ENCODE measurements around the gene DNAJA4.

Gene DNAJA4

DNA sequence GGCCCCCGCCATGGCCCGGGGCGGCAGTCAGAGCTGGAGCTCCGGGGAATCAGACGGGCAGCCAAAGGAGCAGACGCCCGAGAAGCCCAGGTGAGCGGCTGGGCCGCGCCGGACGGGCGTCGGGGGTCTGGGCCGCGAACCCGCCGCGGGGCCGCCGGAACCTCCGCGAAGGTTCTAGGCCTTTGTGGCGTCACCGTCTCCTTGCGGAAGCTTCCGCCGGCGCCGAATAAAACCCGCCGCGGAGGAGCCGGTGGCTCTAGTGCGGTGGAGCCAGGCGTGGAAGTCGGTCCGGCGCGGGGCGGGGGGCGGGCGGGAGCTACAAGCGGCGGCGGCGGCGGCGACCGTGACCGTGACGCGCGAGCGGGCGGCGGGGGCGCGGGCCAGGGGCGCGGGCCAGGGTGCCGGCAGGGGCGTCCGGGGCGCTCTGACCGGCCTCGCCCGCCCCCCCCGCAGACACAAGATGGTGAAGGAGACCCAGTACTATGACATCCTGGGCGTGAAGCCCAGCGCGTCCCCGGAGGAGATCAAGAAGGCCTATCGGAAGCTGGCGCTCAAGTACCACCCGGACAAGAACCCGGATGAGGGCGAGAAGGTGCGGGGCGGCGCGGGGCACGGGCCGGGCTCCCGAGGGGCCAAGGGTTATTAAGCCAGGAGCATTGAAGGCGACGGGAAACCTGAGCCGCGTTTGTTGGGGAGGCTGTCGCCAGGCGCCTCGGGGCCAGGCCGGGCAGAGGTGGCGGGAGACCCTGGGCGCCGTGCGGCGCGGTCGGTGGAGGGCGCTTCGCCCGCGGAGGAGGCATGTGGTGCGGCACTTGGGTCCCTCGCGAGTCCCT lies at the start of gene DNAJA4:
Gene DNAJA4, plus strand, starts transcription at position 259 of the 833 bp plus-strand sequence. Its CDS starts 202 bp downstream, at position 461.
- DNase-seq: peak in 1 of 2 experiments; percentile 25

DNA sequence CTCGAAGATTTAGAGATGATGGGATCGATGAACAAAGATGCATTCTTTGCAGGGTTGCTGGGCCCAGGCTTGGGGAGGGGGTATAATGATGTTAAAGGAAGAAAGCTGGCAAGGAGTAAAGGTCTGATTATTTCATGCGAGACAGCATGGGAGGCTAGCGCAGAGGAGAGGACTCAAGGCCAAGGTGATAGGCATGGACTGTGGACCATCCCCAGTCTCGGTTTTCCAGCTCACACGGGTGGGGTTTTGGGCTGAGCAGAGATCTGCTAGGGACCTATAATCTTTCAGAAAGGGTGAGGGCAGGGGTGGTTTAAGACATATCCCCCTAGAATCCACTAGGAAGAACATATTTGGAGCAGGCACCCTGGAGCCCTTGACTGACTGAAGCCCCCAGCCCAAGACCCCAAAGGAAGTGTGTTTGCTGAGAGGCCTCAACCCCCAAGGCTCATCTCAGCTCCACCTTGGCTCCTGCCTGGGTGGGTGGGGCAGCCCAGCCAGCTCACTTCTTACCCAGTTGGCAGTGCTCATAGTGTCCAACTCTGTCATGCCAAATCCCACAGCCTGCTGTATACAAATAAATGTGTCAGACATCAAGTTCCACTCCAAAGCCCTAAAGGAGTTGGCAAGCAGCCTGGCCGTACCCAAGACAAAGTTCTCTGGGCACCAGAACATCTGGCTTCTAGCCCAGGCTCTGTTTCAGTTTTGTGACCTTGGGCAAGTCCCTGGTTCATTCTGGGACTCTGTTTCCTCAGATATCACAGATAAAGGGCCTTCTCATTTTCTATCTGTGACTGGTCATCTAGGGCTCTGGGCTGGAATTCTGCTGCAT lies 47.9 kb upstream of the DNAJA4 start:
- no peak for DNase-seq

DNA sequence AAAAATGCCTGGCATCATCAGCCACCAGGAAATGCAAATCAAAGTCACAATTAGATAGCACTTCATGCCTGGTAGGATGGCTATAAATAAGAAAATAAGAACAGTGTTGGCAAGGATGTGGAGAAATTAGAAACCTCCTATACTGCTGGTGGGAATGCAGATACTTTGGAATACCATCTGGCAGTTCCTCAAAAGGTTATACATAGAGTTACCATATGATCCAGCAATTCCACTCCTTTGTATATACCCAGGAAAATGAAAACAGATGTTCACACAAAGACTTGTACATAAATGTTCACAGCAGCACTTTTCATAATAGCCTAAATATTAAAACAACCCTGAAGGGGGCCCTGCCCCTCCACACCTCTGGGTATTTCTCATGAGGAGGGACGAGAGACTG lies 43.6 kb upstream of the DNAJA4 start:
- DNase-seq: no peak

DNA sequence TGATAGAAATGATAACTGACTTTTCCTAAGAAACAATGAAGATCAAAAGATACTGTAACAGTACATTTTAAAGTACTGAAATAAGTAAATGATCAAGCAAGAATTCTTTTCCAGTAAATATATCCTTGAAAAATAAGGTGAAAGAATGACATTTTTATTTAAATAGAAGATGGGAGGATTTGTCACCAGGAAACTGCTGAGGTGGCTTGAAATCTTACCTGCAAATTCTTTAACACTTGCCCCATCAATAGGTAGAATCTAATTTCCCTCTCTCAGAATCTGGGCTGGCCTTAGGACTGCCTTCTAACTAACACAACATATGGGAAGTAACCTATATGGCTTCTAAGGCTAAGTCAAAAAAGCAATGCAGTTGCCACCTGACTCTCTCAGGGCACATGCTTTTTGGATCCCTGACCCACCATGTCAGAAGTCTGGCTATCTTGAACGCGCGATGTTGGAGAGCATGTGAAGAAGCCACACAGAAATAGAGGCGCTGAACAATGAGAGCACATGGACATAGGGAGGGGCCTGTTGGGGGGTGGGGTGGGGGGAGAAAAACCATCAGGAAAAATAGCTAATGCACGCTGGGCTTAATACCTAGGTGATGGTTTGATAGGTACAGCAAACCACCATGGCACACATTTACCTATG lies 41.5 kb upstream of the DNAJA4 start:
- no peak for DNase-seq

DNA sequence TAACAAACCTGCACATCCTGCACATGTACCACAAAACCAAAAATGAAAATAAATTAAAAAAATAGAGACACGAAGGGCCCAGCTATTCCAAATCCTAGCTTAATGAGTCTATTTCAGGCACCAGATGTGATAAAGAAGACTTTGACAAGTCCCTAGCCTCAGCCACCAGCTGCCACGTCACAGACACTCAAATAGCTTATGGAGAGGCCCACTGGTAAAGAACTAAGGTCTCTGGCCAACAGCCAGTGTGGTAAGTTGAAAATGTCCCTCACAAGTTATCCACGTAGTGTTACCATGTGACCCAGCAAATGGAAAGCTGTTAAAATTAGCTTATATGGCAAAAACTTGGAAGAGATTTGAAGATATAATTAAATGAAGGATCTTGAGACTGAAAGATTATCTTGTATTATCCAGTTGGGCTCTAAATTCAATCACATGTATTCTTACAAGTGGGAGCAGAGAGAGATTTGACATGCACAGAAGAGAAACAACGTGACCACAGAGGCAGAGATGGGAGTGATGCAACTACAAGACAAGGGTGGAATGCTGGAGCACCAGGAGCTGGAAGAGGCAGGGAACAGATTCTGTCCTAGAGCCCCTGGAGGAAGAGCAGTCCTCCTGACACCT lies 40.9 kb upstream of the DNAJA4 start:
- DNase-seq: no peak

DNA sequence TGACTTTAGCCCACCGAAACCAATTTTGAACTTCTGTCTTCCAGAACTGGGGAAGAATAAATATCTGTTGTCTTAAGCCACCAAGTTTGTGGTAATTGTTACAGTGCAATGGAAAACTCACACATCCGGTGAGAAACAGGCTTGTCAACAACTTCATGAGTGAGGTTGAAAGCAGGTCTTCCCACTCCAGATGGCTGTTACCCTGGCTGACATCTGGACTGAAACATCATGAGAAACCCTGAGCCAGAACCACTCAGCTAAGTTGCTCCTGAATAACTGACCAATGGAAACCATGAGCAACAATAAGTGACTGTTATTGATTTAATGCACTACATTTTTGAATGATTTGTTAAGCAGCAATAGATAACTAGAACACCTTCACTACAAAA lies 40.3 kb upstream of the DNAJA4 start:
- DNase-seq: no peak

DNA sequence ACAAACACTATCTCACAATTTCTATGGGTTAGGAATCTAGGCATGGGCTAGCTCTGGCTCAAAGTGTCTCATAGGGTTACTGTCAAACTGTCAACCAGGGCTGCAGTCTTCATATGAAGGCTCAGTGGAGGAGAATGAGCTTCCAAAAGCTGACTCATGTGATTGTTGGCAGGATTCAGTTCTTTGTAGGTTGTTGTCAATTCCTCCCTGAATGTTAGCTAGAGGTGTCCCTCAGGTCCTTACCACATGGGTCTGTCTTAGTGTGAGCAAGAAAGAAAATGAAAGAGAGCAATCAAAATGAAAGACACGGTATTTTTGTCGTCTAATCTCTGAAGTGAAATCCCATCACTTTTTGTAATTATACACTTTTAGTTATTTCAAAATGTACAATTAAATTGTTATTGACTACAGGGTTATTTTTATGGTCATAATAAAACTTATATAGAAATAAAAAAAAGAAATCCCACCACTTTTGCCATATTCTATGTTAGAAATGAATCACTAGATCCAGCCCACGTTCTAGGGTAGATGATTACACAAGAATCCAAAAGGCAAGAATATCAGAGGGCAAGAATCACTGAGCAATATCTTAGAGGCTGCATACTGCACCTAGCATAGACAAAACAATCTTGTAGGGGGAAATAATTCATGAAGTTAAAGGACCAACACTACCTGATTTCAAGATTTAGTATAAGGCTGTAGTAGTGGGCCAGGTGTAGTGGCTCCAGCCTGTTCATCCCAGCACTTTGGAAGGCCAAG lies 38.4 kb upstream of the DNAJA4 start:
- no peak for DNase-seq

DNA sequence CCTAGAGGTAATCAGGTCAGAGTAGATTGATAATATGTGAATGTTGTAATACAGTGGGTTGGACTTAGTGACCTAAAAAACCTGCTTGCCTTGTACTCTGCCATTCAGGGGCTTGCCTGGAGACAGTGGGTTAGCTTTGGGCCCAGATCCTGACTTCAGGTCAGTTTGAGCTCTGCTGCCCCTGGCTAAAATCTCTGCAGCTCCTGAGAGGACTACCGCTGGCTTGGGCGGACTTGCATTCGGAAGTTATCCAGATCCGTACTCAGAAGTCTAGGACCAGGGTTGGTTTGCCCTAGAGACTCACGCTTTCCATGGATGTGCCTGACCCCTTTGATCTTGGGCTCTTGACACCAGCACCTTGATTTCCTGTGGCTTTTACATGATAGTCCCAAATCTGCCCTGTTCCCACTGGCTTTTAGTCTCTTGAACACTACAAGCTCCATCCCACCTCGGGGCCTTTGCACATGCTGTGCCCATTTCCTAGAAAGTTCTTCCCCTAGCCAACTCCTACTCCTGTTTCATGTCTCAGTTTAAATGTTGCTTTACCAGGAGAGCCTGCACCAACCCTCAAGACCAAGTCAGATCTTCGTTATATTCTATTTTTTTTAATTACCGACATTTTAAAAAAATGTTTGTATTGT lies 35.9 kb upstream of the DNAJA4 start:
- DNase-seq: no peak

DNA sequence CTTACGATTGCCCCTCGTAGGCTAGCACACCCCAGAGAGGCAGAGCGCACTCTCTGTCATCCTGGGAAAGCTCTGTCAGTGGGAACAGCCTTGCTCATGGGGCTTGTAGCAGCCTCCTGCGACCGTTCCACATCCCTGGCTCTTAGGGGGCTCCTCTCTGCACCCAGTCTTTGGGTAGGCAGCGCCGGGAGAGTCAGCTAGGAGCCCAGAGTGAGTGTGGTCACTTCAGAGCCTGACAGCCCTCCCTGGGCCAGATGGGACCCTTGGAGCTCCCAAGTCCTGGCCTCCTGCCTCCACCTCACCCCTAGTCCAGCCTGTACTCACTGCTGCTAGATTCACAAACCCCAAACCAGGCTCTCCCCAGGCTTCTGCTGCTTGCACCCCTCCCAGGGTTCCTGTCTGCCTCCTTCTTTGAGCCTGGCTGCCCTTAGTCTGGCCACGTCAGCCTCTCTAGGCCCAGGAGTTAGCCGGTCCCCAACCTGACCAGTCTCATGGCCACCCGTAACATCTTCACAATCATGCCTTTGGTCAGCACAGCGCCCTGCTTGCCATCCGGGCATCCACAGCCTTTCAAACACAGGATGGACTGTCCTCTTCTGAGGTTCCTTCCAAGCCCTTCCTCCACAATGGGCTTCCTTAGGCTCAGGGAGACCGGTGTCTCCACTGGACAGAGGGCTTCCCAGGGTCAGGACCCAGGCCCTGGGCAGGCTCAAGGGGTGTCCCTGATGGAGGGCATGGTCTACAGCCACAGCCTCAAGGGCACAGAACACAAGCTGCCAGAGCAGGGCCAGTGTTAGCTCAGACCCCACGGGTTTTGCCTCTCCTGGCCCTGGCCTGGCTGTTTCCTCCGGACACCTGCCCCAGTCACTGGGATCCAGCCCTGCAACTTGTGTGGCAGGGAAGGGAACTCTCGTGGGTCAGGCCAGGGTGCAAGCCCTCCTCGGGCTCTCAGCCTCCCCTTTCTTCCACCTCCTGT lies 34.6 kb upstream of the DNAJA4 start:
- DNase-seq: no peak

DNA sequence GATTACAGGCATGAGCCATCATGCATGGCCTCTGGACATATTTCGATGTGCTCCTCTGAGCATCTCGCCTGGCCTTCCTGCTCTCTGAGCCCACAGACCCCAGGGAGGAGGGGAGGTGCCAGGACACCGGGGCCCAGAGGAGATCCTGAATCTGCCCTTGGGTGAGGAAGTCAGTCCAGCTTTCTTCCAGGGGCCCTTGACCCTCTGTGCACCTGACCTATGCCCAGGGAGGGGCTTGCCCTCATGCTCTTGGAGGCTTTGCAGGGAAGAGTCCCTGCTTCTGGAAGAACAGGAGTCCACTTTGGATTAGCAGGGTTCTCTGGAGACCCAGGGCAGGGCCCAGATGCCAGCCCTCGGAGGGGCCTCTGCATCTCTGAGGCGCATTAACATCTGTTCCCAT lies 31.4 kb upstream of the DNAJA4 start:
- no peak for DNase-seq

DNA sequence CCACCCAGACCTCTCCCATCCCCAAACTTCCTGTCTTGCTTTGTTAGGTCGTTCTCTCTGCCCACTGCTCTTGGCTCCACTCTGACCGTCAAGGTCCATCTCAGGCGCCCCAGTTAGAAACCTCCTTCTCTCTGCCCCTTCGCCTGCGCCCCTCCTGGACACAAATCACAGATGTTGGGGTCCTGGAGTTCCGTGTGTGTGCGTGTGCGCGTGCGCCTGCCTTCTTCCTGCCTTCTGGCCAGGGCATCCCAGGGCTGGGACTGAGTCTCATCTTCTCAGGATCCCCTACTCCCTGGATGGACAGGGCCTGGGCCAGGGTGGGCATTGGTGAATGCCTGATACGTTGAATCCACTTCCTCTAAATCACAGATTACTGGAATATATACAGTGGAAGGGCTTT lies 30.9 kb upstream of the DNAJA4 start:
- no peak for DNase-seq

DNA sequence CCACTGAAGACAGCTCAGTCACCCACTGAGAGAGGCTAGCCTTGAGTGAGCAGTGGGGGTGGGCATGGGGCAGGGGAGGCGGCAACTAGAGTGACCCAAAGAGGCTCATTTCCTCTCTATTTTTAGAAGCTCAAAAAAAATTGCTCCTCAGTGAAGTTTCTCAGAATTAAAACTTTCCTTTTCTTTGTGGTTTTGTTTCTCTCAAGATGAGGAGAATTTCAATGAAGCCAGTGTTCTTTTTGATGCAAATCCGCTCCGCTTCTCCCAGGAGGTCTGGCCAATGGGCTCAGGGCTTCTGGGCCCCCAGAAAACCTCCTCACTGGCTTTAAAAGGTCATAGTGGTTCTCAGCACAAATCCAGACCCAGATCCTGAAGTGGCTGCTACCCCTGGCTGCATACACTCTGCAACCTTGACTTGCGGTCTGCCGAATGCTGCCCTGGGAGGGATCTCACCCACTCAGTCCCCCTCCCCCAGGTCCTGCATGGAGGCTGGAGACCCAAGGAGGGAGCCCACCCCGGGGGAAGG lies 29.8 kb upstream of the DNAJA4 start, which contains the start of gene ACSBG1:
Gene ACSBG1, minus strand, starts transcription at position 51 of the 526 bp plus-strand sequence. CDS start 64 bp downstream, outside the sequence.
- DNase-seq: no peak

DNA sequence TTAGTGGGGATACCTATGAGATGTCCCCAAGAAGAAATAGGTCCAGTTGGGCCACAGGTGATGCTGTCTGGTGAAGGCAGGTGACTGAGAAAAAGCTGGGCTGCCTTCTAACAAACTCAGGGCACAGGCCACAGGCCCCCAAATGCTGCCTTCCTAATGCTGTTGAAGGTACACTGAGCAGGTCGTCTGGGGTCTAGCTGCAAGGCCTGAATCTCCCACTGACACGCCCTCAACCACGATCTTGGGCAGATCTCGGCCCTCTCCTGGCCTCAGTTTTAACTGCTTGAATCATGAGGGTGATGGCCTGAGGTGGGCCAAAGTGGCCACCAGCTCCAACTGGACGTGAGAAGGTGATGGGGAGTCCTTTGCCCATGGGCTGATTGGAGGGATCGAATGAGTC lies 27.9 kb upstream of the DNAJA4 start:
- DNase-seq: no peak

DNA sequence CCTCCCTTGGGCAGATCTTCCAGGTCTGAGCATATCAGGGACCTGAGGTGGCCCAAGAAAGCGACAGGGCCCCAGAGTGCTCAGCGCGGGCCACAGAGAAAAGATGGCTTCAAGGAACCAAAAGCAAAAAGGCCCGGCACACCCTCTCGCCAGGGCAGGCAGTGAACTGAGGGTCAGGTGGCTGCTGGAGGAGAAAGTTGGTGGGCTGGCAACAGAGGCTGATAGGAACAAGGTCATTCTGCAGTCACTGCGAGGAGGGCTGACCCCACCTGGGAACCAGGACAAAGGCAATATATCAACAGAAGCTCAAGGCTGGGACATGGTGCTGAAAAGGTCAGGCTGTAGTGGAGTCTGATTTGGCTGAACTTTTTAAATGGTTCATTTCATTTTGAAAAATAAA lies 27.2 kb upstream of the DNAJA4 start:
- DNase-seq: no peak

DNA sequence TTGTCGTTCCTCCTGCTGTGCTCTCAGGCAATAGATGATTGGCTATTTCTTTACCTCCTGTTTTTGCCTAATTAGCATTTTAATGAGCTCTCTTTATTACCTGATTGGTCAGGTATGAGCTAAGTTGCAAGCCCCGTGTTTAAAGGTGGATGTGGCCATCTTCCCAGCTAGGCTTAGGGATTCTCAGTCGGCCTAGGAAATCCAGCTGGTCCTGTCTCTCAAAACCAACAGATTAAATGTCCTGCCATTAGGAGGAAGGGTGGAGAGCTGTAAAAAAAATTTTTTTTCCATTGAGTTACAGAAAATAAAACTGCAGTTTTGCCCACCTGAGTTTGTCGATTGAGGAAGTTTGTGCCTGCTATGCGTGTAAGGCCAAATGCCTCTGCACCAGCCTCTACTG lies 24.6 kb upstream of the DNAJA4 start:
- no peak for DNase-seq

DNA sequence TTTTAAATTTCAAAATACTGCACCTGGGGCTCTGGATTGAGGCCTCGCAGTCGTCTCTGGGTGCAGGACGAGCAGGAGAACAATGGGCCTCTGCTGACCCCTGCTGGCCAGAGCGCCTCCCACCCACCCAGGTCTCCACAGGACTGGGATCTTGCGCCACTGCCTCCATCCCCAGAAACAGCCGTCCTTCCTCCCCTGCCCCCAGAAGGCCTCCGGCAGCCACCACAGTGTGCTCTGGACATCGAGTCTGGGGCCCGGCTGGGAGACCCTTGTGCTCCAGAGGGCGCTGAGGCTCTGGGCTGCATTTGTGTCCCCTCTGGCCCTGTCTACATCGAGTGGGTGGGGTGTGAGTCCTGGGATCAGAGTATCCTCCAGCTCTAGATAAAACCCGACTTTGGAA lies 23.3 kb upstream of the DNAJA4 start:
- DNase-seq: peak; percentile 62 to 67

DNA sequence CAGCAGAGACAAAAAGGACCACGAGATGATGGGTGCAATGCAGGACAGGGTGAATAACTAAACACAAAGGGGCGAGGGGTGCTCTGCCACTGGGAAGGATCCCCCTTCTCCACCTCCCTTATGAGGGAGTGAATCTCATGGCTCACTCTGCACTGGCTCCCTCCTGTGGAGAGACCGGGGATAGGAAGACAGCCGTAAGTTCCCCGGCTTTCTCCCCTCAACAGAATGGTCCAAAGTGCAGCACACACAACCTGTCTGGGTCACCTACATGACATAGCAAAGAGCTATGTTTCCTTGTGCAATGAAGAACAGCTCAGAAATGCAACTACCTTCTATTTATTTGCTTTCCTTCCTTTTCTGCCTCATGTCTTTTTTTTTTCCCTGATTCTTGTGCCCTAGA lies 22.2 kb upstream of the DNAJA4 start:
- peak; percentile 18 to 43 for DNase-seq

DNA sequence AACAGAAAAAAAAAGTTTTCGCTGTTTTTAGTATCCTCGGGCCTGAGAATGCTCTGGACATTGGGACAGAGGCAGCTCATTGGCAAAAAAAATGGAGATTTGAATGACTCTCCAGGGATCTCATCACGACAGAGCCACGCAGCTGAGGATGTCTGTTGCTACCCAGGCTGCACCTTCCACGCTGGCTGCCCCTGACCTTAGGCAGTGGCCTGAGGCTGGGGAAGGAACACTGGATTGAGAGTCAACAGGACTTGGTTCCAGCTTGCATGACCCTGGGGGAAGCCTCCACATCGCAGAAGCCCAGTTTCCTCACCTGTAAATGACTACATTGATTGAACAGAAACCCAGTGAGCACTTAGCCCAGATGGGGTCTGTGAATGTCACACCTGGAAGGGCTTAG lies 21.3 kb upstream of the DNAJA4 start:
- DNase-seq: no peak

DNA sequence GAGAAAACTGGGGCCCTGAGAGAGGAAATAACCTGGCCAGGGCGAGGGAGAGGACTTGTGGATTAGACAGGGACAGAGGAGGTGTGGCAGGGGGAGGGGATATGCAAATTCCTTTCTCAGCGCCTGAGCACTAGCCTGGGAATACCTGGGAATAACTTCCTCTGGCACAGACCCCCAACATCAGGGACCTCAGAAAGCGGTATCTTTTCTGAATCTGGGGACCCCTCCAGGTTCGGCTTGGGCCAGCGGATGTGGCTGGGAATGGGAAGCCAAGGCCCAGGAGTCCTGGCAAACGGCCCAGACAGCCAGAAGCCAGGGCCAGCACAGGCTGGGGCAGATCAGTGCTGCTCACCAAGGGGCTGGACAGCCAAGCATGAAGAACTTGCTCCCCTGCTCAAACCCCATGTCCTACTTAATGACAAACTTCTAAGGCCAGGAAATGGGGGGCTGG lies 20.8 kb upstream of the DNAJA4 start:
- no peak for DNase-seq

DNA sequence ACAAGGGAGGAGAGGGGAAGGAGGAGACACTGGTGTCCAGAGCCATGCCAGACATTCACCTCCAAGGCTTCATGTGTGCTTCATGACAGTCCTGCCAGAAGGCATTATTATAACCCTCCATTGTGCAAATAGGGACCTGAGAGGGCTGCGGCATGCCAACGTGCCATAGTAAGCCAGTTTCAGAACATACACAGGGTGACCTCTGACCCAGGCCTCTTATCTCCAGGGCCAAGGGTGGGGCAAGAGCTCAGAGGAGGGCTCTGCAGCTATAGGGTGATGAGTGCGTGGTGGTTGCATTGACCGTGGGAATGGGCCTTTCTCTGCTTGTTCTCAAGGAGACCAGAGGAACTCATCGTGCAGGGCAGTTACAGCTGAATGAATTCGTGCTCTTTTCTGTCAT lies 20.3 kb upstream of the DNAJA4 start:
- no peak for DNase-seq
